DMS153 (cell line): ENCODE data around the gene INPPL1.

ENCODE experiments used
- DNase-seq: peaks from one replicate; lab custom pipeline; 2025; lab: John Stamatoyannopoulos, UW

The INPPL1 gene

GRCh38 chr11:72216638-72217037 lies 7.9 kb upstream of the INPPL1 start, which contains the start of gene FOLR2:
TSS of gene FOLR2 (plus strand) at chr11:72216794. CDS start at chr11:72218585, 1,791 bp downstream.
- DNase-seq = no peak

- no peak for DNase-seq
Observed at GRCh38 chr11:72217841-72218240, 6.7 kb upstream of the INPPL1 start.

DNA sequence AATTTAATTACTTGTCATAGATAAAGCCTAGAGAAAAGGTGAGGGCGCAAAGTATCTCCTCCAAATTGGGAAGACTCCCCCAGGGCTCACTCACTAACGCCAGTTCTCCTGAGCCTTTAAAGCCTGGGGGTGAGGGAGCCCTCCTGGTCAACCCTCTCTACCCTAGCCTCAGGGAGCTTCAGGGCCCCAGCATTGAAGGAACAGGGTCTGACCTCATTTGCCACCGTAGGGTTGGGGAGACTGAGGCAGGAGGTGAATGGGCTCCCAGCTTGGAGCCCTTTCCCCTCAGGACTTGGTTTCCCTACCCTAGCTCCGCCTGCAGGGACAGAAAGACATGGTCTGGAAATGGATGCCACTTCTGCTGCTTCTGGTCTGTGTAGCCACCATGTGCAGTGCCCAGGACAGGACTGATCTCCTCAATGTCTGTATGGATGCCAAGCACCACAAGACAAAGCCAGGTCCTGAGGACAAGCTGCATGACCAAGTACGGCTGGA lies 6.3 kb upstream of the INPPL1 start:
- no peak for DNase-seq

- peak; percentile 8 for DNase-seq
Observed at GRCh38 chr11:72220696-72221363, 3.7 kb upstream of the INPPL1 start.

DNA sequence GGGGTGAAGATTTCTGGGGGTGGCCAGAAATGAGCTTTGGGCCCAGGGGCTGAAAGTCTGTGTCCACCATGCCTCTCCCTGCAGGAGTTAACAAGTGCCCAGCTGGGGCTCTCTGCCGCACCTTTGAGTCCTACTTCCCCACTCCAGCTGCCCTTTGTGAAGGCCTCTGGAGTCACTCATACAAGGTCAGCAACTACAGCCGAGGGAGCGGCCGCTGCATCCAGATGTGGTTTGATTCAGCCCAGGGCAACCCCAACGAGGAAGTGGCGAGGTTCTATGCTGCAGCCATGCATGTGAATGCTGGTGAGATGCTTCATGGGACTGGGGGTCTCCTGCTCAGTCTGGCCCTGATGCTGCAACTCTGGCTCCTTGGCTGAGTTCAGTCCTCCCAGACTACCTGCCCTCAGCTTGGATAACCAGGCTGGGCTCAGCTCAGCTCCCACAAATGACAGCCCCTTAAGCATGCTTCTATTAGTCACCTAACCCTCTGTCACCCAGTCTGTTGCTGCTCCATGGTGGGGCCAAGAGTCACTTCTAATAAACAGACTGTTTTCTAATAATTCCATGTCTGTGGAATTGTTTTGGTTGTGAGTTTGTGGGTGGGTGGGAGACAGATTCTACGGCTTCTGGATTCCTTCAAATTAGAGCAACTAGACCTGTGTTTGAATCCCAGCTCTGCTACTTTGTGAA lies 3.0 kb upstream of the INPPL1 start:
- DNase-seq = no peak

- no peak for DNase-seq
Observed at GRCh38 chr11:72222106-72222891, 2.3 kb upstream of the INPPL1 start.

GRCh38 chr11:72222907-72223614 lies 1.5 kb upstream of the INPPL1 start:
- peak; percentile 93 for DNase-seq

DNA sequence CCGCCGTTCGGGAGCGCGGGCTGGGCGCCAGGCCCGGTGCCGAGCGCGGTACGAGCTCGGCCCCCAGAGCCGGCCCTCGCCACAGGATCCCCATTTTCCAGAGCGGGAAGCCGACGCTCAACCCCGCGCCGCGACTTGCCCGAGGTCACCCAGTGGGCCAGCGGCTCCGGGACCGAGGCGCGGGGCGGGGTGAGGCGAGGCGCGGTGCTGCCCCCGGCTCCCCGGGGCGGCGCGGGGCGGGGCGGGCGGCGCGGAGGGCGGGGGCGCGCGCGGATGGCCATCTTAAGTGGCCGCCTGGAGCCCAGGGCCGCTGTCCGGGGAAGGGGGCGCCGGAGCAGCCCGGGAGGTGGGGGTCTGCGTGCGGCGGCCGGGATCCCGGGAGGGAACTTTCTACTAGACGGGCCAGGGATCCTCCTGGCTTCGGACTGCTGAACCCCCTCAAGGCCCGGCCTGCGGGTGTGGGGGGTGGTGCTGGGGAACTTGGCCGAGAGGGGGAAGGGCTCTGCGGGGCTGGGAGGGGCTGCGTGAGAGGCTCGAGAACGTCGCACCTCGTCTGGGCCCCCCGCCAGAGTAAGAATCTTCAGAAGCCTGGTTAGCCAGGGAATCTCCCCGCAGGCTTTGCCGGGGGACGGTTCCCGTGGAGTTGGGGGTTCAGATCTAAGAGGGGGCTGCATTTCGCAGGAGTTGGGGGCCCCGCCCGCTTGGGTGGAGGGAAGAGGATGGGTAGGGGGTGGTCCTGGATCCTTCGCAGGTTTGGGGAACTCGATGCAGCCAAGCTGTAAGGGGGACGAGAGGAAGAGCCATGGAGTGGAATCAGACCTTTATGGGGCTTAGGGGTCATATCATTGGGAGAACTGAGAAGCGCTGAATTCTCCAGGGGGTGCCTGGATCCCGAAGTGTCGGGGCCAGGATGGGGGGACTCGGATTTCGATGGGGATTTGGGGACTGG lies 678 bp upstream of the INPPL1 start:
- DNase-seq = no peak

- no peak for DNase-seq
Observed at GRCh38 chr11:72225411-72225951, 914 bp downstream of the INPPL1 start.

DNA sequence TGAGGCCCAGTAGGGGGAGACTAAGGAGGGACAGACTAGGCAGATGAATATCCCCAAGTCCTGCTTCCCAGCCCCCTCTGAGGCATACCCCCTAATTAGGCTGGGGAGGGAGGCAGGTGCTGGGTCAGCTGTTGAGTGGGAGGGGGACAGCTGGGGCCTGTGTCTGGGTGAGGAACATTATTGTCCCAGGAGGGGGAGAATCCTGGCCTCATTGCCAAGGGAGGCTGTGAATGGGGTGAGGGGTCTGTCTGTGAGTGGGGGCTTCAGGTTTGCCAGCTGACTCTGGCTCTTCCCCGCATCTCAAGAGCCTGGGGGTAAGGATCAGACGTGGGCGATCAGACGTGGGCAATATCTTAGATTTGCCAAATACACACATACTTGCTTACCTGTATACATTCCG lies 2.1 kb downstream of the INPPL1 start:
- DNase-seq = no peak

GRCh38 chr11:72227316-72228228 lies 3.0 kb downstream of the INPPL1 start:
- DNase-seq = peak; percentile 91

- peak; percentile 17 for DNase-seq
Observed at GRCh38 chr11:72228229-72228843, 3.8 kb downstream of the INPPL1 start.

DNA sequence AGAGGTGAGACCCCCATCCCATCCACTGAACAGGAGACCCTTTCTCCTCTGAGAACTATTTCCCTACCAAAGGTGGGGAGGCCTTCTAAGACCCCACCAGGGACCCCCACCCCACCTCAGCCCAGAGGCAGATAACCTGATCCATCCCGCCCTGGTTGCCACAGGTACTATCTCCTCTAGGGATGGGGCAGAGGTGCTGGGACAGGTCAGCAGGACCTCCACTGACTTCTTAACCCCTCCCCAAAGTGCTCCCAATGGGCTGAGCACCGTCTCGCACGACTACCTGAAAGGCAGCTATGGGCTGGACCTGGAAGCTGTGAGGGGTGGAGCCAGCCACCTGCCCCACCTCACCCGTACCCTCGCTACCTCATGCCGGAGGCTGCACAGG lies 4.3 kb downstream of the INPPL1 start:
- no peak for DNase-seq

- DNase-seq = no peak
Observed at GRCh38 chr11:72229336-72229924, 4.9 kb downstream of the INPPL1 start.

DNA sequence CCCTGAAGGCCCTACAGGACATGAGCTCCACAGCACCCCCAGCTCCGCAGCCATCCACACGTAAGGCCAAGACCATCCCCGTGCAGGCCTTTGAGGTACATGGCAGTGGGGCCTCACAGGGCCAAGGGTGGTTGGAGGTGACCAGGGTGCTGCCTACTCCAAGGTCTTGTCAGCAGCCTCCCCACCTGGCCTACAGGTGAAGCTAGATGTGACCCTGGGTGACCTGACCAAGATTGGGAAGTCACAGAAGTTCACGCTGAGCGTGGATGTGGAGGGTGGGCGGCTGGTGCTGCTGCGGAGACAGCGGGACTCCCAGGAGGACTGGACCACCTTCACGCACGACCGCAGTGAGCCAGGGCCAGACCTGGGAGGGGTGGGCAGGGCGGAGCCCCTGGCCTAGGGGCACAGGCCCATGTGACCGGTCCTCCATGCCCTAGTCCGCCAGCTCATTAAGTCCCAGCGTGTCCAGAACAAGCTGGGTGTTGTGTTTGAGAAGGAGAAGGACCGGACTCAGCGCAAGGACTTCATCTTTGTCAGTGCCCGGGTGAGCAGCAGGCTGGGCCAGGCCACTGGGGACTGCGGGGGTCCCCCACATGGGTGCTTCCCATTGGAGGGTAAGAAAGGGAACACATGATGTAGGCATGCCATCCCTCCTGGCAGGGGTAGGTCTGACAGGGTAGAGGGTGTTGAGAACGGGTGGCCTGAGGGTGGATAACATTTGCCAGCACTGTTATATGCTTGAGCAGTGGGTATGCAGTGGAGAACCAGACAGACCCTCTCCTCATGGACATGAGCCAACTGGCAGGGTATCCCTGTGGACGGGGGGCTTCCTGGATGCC lies 5.6 kb downstream of the INPPL1 start:
- DNase-seq = no peak

DNA sequence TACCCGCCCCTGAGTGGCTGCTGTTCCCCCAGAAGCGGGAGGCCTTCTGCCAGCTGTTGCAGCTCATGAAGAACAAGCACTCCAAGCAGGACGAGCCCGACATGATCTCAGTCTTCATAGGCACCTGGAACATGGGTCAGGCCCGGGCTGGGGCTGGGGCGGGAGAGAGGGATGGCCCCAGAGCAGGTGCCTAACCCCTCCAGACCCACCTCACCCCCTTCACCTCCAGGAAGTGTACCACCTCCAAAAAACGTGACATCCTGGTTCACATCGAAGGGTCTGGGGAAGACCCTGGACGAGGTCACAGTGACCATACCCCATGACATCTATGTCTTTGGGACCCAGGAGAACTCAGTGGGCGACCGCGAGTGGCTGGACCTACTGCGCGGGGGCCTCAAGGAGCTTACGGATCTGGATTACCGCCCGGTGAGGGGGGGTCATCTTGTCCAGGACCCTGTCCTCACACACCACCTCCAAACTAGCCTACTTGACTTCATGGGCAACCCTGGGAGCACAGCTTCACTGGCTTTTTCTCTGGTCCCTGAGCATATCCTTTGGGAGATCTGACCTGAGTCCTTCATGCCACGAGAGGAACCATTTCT lies 6.3 kb downstream of the INPPL1 start:
- DNase-seq = no peak
